Natural killer cell (primary cell): ENCODE results near the gene MUC5AC. TPM values are rescaled to one million over a fixed set of nuclear protein-coding genes. Genes with fewer than 3 reads are reported as not detected.

Experiments used
- ATAC-seq, 3 donors: fragments of 150-1000 bp in 2 of 3; fragments of 200-7000 bp in 1 of 3; cut with Tn5 transposase; 1 replicate in 1 of 3; 2 replicates in 2 of 3; pipeline ENCODE4 v1.10.0; 2021; ENCODE audit warnings: mild to moderate bottlenecking in 2 of 3, moderate library complexity in 2 of 3
- DNase-seq, 2 donors: peaks; one replicate each; pipeline versions ENCODE4 v3.0.0 to v3.0.0-alpha.2; 2013 to 2021; ENCODE audit warnings: mixed read lengths in 1 of 2
- H3K27ac ChIP-seq: one replicate; pipeline ENCODE4 v1.5.1; 2013; ENCODE audit warnings: mild to moderate bottlenecking, low read length
- H3K27me3 ChIP-seq: one replicate; pipeline ENCODE4 v1.6.1; 2013; ENCODE audit warnings: low read length; ENCODE audit not compliant: control insufficient read depth, insufficient read depth
- H3K36me3 ChIP-seq: one replicate; pipeline ENCODE4 v1.6.1; 2013; ENCODE audit warnings: low read length; ENCODE audit not compliant: control insufficient read depth, insufficient read depth
- H3K4me1 ChIP-seq: one replicate; pipeline ENCODE4 v1.6.1; 2013; ENCODE audit warnings: low read length; ENCODE audit not compliant: control insufficient read depth, insufficient read depth
- H3K4me3 ChIP-seq: one replicate; pipeline ENCODE4 v1.5.1; 2013; ENCODE audit warnings: low read length
- H3K9me3 ChIP-seq: one replicate; pipeline ENCODE4 v1.6.1; 2013; ENCODE audit warnings: low read length; ENCODE audit not compliant: control insufficient read depth, insufficient read depth
- H3K27ac Mint-ChIP-seq, 2 donors: one replicate each; pipeline ENCODE4 v1.8.0; 2022; ENCODE audit warnings: mild to moderate bottlenecking in 2 of 2, mixed read lengths in 2 of 2, moderate library complexity in 1 of 2
- H3K27me3 Mint-ChIP-seq, 2 donors: one replicate each; pipeline ENCODE4 v1.8.0; 2022; ENCODE audit warnings: low read depth in 2 of 2, mixed read lengths in 2 of 2
- H3K36me3 Mint-ChIP-seq: one replicate; pipeline ENCODE4 v1.8.0; 2022; ENCODE audit warnings: mixed read lengths
- H3K4me1 Mint-ChIP-seq, 2 donors: one replicate each; pipeline ENCODE4 v1.8.0; 2022; ENCODE audit warnings: mixed read lengths in 2 of 2
- H3K4me3 Mint-ChIP-seq: one replicate; pipeline ENCODE4 v1.8.0; 2022; ENCODE audit warnings: mild to moderate bottlenecking, moderate library complexity, mixed read lengths
- H3K9me3 Mint-ChIP-seq, 2 donors: one replicate each; pipeline ENCODE4 v1.8.0; 2022; ENCODE audit warnings: mixed read lengths in 2 of 2
- WGBS: methylation state at CpG from one replicate; pipeline ENCODE4 v1.1.7; 2013; ENCODE audit warnings: missing lambda C conversion rate; ENCODE audit not compliant: insufficient coverage; 5-methylcytosine and 5-hydroxymethylcytosine counted together
- intact Hi-C: fragments of 100-400 bp; cut with micrococcal nuclease; formaldehyde crosslinking; loops from one replicate; pipeline ENCODE4 v1.14.2; 2022
- total RNA-seq, 4 donors: library from RNA; stranded (reverse); fragments of 120-200 nt in 1 of 4; gene quantifications; one replicate each; pipeline versions ENCODE4 v1.2.3 to v1.2.4, GENCODE V29; 2013 to 2022
- TF ChIP-seq, protein P1 (sequence below): fragments of 200-600 bp; IDR thresholded peaks from one replicate; pipeline ENCODE4 v1.8.0; 2022; ENCODE audit warnings: antibody characterized with exemption

Gene MUC5AC
- total RNA-seq, 3 donors from 2014 or later (not counting 1 experiment from before 2014, with no cell fraction given) = not detected

DNA sequence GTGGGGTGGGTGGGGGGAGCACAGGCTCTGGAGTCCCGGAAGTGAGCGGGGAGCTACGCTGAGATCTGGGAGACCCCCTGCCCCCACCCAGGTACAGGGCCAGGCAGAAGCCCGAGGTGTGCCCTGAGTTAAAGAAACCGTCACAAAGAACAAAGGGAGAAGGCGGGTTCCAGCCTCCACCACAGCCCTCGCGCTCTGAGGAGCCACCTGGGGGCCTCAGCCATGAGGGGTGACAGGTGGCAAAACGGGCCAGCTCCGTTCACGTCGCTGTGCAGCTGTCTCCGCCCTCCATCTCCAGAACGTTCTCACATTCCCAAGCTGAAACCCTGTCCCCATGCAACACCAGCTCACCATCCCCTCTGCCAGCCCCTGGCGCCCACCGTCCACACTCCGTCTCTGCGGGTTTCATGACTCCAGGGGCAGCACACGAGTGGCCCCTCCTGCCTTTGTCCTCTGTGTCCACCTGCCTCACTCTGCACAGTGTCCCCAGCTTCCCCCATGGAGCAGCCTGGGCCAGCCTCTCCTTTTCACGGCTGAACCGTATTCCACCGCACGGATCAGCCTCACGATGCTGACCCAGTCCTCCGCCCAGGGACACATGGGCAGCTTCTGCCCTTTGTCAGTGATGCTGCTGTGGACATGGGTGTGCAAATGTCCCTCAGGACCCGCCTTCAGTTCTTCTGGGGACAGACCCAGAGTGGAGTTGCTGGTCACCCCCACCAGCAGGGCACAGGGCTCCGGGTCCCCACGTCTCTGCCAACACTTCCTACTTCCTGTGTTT, 63.4 kb downstream of the MUC5AC start:
- DNase-seq (no peak), ATAC-seq (no peak)
- Mint-ChIP-seq H3K9me3 (no peaks in the 10 kb centered on the region), H3K27me3 (no peaks in the 10 kb centered on the region), H3K36me3 (no peaks in the 10 kb centered on the region), H3K27ac (no peak overlapping the region), H3K4me3 (no peak overlapping the region), H3K4me1 (no peaks in the 10 kb centered on the region)
- intact Hi-C loops = no loop called here
- 64% methylated on average over 28 of the region's 28 CpGs for WGBS
- TF ChIP-seq, protein P1, sequence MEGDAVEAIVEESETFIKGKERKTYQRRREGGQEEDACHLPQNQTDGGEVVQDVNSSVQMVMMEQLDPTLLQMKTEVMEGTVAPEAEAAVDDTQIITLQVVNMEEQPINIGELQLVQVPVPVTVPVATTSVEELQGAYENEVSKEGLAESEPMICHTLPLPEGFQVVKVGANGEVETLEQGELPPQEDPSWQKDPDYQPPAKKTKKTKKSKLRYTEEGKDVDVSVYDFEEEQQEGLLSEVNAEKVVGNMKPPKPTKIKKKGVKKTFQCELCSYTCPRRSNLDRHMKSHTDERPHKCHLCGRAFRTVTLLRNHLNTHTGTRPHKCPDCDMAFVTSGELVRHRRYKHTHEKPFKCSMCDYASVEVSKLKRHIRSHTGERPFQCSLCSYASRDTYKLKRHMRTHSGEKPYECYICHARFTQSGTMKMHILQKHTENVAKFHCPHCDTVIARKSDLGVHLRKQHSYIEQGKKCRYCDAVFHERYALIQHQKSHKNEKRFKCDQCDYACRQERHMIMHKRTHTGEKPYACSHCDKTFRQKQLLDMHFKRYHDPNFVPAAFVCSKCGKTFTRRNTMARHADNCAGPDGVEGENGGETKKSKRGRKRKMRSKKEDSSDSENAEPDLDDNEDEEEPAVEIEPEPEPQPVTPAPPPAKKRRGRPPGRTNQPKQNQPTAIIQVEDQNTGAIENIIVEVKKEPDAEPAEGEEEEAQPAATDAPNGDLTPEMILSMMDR = no peak
- no peaks in the 10 kb centered on the region for H3K27me3 ChIP-seq
- no peaks in the 10 kb centered on the region for H3K4me1 ChIP-seq
- H3K36me3 ChIP-seq = no peaks in the 10 kb centered on the region
- no peaks in the 10 kb centered on the region for H3K9me3 ChIP-seq
- H3K4me3 ChIP-seq = no peak overlapping the region
- H3K27ac ChIP-seq = no peak overlapping the region

- H3K9me3 ChIP-seq = no peaks in the 10 kb centered on the region
- 86% methylated on average over 23 of the region's 23 CpGs for WGBS
- Mint-ChIP-seq H3K4me1 (no peaks in the 10 kb centered on the region), H3K27me3 (no peaks in the 10 kb centered on the region), H3K9me3 (no peaks in the 10 kb centered on the region), H3K27ac (no peak overlapping the region), H3K36me3 (no peaks in the 10 kb centered on the region), H3K4me3 (no peak overlapping the region)
- no peaks in the 10 kb centered on the region for H3K36me3 ChIP-seq
- intact Hi-C loops = no loop called here
- TF ChIP-seq, protein P1 = no peak
- H3K27ac ChIP-seq = no peak overlapping the region
- no peak for DNase-seq
- H3K27me3 ChIP-seq = no peaks in the 10 kb centered on the region
- no peak for ATAC-seq
- no peaks in the 10 kb centered on the region for H3K4me1 ChIP-seq
- H3K4me3 ChIP-seq = no peak overlapping the region
These were observed 64.1 kb downstream of the MUC5AC start for GRCh38 chr11:1221848-1222311.

DNA sequence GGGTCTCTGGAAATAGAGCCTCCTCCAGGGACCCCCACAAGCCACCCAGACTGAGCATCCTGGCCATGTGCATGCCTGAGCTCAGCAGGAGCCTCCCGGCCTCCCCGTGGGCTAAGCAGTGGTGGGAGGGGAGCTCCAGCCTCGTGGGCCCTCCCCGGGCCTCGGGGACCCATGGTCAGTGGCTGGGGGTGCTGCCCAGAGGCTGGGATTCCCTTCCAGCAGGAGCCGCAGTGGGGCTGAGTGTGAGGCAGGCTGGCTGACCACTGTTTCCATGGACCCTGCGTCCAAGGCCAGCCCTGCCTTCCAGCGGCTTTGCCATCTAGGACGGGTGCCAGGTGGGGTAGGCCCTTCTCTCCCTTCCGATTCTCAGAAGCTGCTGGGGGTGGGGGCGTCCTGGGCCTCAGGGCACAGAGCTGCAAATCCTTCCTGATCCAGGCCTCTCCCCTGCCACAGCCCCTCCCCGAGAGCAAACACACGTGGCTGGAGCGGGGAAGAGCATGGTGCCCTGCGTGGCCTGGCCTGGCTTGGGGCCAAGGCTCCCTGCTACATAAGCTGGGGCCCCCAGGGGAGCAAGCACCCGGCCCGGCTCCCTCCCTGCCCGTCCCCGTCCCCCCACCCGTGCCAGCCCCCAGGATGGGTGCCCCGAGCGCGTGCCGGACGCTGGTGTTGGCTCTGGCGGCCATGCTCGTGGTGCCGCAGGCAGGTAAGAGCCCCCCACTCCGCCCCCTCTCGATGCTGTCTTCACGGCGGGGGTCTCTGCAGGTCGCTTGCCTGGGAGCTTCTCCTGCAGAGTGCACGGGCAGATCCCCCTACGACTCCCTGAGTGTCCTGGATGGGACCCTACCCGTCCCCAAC, 65.0 kb downstream of the MUC5AC start, which contains the start of gene MUC5B:
MUC5B (plus strand) TSS at position 576 of the 855 bp plus-strand sequence; CDS start at position 634, 58 bp downstream.
- DNase-seq (no peak), ATAC-seq (no peak)
- H3K4me1 ChIP-seq = no peaks in the 10 kb centered on the region
- H3K27me3 ChIP-seq = no peaks in the 10 kb centered on the region
- H3K36me3 ChIP-seq = no peaks in the 10 kb centered on the region
- H3K9me3 Mint-ChIP-seq = no peaks in the 10 kb centered on the region
- no peaks in the 10 kb centered on the region for H3K9me3 ChIP-seq
- no peak within 1 kb of the TSS for H3K4me3 ChIP-seq
- TF ChIP-seq, protein P1 = no peak
- no peak within 1 kb of the TSS for H3K4me3 Mint-ChIP-seq
- intact Hi-C loops = no loop called here
- no peak within 1 kb of the TSS for H3K27ac Mint-ChIP-seq
- no peaks in the 10 kb centered on the region for H3K27me3 Mint-ChIP-seq
- H3K27ac ChIP-seq = no peak within 1 kb of the TSS
- H3K4me1 Mint-ChIP-seq = no peaks in the 10 kb centered on the region
- no peaks in the 10 kb centered on the region for H3K36me3 Mint-ChIP-seq
- WGBS = 82% methylated on average over 36 of the region's 36 CpGs
